HepG2 (cell line): Measurements from ENCODE around the gene ZKSCAN1. TPM values are rescaled to one million over a fixed set of nuclear protein-coding genes. Genes with fewer than 3 reads are reported as not detected.

Experiments
- CHCHD3 ChIP-seq: sonication (generic); formaldehyde crosslinking; IDR thresholded peaks from 2 replicates; pipeline ENCODE4 v1.8.0; 2022; ENCODE audit warnings: mild to moderate bottlenecking, missing genetic modification reagents, moderate library complexity
- GPN1 ChIP-seq: sonication (generic); formaldehyde crosslinking; IDR thresholded peaks from 2 replicates; pipeline ENCODE4 v1.5.1; 2020; ENCODE audit warnings: missing genetic modification reagents, borderline replicate concordance
- KLF6 ChIP-seq: IDR thresholded peaks from 2 replicates; pipeline ENCODE4 v1.8.0; 2016; ENCODE audit warnings: missing biosample characterization, missing genetic modification reagents
- ONECUT2 ChIP-seq: sonication (generic); formaldehyde crosslinking; IDR thresholded peaks from 2 replicates; pipeline ENCODE4 v1.4.0; 2020; ENCODE audit warnings: missing genetic modification reagents
- SOX5 ChIP-seq: IDR thresholded peaks from 2 replicates; pipeline ENCODE4 v1.6.1; 2016; ENCODE audit warnings: borderline replicate concordance
- ZBTB4 ChIP-seq: sonication (generic); formaldehyde crosslinking; IDR thresholded peaks from 2 replicates; pipeline ENCODE4 v1.4.0; 2020; ENCODE audit warnings: missing genetic modification reagents, mild to moderate bottlenecking, borderline replicate concordance
- ZFP37 ChIP-seq: sonication (generic); formaldehyde crosslinking; IDR thresholded peaks from 2 replicates; pipeline ENCODE4 v1.4.0; 2020; ENCODE audit warnings: missing genetic modification reagents, borderline replicate concordance
- ZKSCAN5 ChIP-seq: sonication (generic); formaldehyde crosslinking; IDR thresholded peaks from 2 replicates; pipeline ENCODE4 v1.5.1; 2020; ENCODE audit warnings: mild to moderate bottlenecking, missing genetic modification reagents
- ZNF143 ChIP-seq: sonication (generic); formaldehyde crosslinking; IDR thresholded peaks from 2 replicates; pipeline ENCODE4 v1.4.0; 2020; ENCODE audit warnings: missing genetic modification reagents
- ZNF343 ChIP-seq: sonication (generic); formaldehyde crosslinking; IDR thresholded peaks from 2 replicates; pipeline ENCODE4 v1.4.0; 2020; ENCODE audit warnings: mild to moderate bottlenecking, missing genetic modification reagents
- ZNF513 ChIP-seq: sonication (generic); formaldehyde crosslinking; conservative IDR thresholded peaks from 2 replicates; pipeline ENCODE4 v1.5.0; 2020; ENCODE audit warnings: missing genetic modification reagents
- ZNF547 ChIP-seq: sonication (generic); formaldehyde crosslinking; IDR thresholded peaks from 2 replicates; pipeline ENCODE4 v1.5.1; 2020; ENCODE audit warnings: mild to moderate bottlenecking, missing genetic modification reagents
- polyA plus RNA-seq, 8 experiments: library from polyadenylated mRNA; depleted of rRNA in 3 of 8; stranded (reverse) in 7 of 8; unstranded in 1 of 8; fragments of >200 nt; fragmentation: Illumina TruSeq in 4 of 8; extraction: Trizol in 4 of 8; gene quantifications; 2 replicates each; pipeline versions ENCODE4 v1.2.1 to v1.2.3, GENCODE V29; 2011 to 2016; ENCODE audit warnings: low read depth in 4 of 8, missing spikeins in 1 of 8, mixed read lengths in 1 of 8; ENCODE audit not compliant: insufficient read depth in 1 of 8
- total RNA-seq, 5 experiments: library from RNA; depleted of rRNA; stranded (reverse); fragments of >200 nt; fragmentation: Illumina TruSeq; extraction: Trizol; gene quantifications; 2 replicates each; pipeline ENCODE4 v1.2.3, GENCODE V29; 2016; ENCODE audit warnings: low read depth in 1 of 5
- TF ChIP-seq, protein P1 (sequence below): sonication (generic); formaldehyde crosslinking; IDR thresholded peaks from 2 replicates; pipeline ENCODE4 v1.4.0; 2020; ENCODE audit warnings: missing genetic modification reagents, borderline replicate concordance
- TF ChIP-seq, protein P2 (sequence below): IDR thresholded peaks from 2 replicates; pipeline ENCODE4 v1.6.1; 2018; ENCODE audit warnings: missing genetic modification reagents, mild to moderate bottlenecking, missing compliant biosample characterization
- TF ChIP-seq, protein P3 (sequence below): sonication (generic); formaldehyde crosslinking; IDR thresholded peaks from 2 replicates; pipeline ENCODE4 v1.4.0; 2020; ENCODE audit warnings: missing genetic modification reagents, low read depth, mild to moderate bottlenecking, borderline replicate concordance

The ZKSCAN1 gene
- total and polyA plus RNA-seq, 2 of the 13 experiments (the other 11 are each of a cell fraction or from before 2014, with no cell fraction given): 46.4 to 60.6 TPM

DNA sequence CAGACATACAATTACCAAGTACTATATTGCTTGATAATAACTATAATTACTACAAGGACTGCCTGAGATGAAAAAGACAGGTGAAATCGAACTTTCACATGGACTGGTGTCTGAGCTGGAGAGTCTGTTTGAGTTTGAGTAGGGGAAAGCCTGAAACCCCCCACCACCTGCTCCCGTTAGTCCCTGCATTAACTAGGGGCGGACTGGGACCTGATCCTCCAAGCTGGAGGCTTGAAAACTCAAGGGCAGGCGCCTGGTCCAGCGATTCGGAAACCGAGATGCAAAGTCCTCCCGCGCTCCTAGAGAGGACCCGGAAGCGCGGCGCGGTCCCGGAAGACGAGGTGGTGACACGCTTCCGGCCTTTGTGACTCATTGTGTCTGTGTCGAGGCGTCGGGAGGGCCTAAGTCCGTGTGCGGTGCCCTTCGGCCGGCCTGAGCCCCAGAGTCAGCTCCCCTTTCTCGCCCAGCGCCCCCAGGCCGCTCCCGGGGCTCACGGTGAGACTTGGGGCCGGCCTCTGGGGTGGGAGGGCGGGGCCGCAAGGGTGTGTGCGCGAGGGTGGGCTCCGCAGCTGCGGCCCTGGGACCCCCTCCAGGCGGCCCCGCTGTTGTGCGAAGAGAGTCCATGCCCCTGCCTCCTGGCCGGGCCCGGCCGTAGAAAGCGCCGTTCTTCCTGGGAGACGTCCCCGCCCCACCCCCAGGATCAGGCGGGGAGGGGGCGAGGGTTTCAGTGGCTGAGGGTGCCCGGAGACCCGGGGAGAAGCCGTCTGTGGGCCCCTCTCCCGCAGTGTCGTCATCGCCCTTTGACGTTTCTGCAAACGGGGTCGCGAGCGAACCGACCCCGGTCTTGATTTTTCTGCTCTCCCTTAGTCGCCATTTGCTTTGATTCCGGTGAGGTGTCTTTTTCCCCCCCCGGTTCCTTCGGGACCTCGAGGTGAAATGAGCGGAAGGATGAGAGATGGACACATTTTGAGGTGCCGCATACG is at the start of gene ZKSCAN1 (continued):
- no peak for TF ChIP-seq ZNF513
- peak; percentile 74 for TF ChIP-seq SOX5 (CRISPR knock-in tag)
- TF ChIP-seq ZKSCAN5 (CRISPR knock-in tag): no peak
- TF ChIP-seq, protein P1, sequence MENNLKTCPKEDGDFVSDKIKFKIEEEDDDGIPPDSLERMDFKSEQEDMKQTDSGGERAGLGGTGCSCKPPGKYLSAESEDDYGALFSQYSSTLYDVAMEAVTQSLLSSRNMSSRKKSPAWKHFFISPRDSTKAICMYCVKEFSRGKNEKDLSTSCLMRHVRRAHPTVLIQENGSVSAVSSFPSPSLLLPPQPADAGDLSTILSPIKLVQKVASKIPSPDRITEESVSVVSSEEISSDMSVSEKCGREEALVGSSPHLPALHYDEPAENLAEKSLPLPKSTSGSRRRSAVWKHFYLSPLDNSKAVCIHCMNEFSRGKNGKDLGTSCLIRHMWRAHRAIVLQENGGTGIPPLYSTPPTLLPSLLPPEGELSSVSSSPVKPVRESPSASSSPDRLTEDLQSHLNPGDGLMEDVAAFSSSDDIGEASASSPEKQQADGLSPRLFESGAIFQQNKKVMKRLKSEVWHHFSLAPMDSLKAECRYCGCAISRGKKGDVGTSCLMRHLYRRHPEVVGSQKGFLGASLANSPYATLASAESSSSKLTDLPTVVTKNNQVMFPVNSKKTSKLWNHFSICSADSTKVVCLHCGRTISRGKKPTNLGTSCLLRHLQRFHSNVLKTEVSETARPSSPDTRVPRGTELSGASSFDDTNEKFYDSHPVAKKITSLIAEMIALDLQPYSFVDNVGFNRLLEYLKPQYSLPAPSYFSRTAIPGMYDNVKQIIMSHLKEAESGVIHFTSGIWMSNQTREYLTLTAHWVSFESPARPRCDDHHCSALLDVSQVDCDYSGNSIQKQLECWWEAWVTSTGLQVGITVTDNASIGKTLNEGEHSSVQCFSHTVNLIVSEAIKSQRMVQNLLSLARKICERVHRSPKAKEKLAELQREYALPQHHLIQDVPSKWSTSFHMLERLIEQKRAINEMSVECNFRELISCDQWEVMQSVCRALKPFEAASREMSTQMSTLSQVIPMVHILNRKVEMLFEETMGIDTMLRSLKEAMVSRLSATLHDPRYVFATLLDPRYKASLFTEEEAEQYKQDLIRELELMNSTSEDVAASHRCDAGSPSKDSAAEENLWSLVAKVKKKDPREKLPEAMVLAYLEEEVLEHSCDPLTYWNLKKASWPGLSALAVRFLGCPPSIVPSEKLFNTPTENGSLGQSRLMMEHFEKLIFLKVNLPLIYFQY: 0 out of 2 replicates have a peak, but pooled peaks have one; percentile 24
- peak; percentile 33; the same call in 1 of the 2 replicates for TF ChIP-seq ZNF343 (CRISPR knock-in tag)
- TF ChIP-seq KLF6 (CRISPR knock-in tag): no peak
- TF ChIP-seq, protein P2, sequence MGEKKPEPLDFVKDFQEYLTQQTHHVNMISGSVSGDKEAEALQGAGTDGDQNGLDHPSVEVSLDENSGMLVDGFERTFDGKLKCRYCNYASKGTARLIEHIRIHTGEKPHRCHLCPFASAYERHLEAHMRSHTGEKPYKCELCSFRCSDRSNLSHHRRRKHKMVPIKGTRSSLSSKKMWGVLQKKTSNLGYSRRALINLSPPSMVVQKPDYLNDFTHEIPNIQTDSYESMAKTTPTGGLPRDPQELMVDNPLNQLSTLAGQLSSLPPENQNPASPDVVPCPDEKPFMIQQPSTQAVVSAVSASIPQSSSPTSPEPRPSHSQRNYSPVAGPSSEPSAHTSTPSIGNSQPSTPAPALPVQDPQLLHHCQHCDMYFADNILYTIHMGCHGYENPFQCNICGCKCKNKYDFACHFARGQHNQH: peak; percentile 78; the same call in 1 of the 2 replicates
- no peak for TF ChIP-seq GPN1 (CRISPR knock-in tag)
- TF ChIP-seq, protein P3, sequence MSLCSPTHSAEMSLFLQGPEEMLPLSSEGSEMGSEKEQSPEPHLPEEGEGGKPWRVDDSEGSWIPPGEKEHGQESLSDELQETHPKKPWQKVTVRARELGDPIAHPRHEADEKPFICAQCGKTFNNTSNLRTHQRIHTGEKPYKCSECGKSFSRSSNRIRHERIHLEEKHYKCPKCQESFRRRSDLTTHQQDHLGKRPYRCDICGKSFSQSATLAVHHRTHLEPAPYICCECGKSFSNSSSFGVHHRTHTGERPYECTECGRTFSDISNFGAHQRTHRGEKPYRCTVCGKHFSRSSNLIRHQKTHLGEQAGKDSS (CRISPR knock-in tag): 0 out of 2 replicates have a peak, but pooled peaks have one; percentile 54
- TF ChIP-seq ONECUT2 (CRISPR knock-in tag): no peak
- no peak for TF ChIP-seq ZBTB4 (CRISPR knock-in tag)
- 0 out of 2 replicates have a peak, but pooled peaks have one; percentile 24 for TF ChIP-seq CHCHD3 (CRISPR knock-in tag)
- no peak for TF ChIP-seq ZNF547
- TF ChIP-seq ZNF143 (CRISPR knock-in tag): no peak
- 0 out of 2 replicates have a peak, but pooled peaks have one; percentile 22 for TF ChIP-seq ZFP37
